IPS-11a (cell line): ENCODE data around the gene ANO3.

ENCODE experiments used
- H3K4me3 ChIP-seq: one replicate; pipeline ENCODE4 v1.5.1; 2013; ENCODE audit warnings: low read depth, low read length, control low read depth

The ANO3 gene

GRCh38 chr11:26703411-26704191, 371.7 kb downstream of the ANO3 start:
- no peak overlapping the region for H3K4me3 ChIP-seq

- no peak overlapping the region for H3K4me3 ChIP-seq
Observed at GRCh38 chr11:26704249-26704648, 372.3 kb downstream of the ANO3 start.

GRCh38 chr11:26706181-26706580, 374.3 kb downstream of the ANO3 start:
- H3K4me3 ChIP-seq: no peak overlapping the region

- no peak overlapping the region for H3K4me3 ChIP-seq
Observed at GRCh38 chr11:26708736-26709456, 377.0 kb downstream of the ANO3 start.

GRCh38 chr11:26710489-26710888, 378.6 kb downstream of the ANO3 start:
- H3K4me3 ChIP-seq: no peak overlapping the region

DNA sequence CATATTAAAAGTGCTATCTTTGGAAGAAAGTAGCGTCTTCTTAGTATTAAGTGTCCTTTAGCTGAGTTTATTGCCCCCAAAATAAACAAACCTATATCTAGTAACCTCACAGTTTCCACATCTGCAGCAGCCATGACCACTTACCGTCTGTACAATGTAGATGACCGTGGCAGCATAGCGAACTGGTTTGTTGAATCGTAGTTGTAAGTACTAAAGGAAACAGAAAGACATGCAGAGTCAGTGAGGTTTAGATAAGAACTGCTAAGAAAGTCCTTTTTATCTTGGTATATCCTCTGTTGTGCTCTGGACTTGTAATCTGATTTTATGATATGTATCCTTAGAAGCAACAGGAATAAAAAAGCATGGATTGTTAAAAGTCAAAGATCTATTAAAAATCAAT, 380.6 kb downstream of the ANO3 start:
- H3K4me3 ChIP-seq: no peak overlapping the region
